Retina (tissue), 1 donor: ENCODE data around the gene BPIFB6.

Experiments used
- DNase-seq: peaks from one replicate; pipeline ENCODE4 v3.0.0-alpha.2; 2016

The BPIFB6 gene

DNA sequence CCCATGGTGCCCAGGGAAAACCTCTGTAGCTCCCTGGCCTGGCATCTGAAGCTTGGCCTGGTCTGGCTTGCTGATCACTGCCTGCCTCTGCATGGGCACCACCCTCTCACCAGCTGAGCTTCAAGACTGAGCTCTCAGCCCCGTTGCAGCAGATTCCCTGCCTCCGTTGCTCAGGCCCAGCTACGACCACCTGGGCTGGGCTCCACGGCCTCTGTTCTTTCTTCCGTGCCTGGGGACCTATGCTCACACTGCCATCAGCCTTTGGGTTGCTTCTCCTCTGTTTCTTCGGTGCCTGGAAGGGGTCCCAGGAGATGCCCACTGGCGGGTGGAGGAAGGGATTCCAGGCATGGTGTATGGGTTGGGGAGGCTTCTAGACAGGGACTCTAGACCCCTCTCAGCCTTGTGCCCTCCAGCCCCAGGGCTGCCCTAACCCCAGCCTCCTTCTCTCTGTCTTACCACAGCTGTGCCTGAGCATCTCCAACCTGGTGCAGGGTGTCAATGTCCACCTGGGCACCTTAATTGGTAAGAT, 14.8 kb upstream of the BPIFB6 start:
- DNase-seq: no peak

DNA sequence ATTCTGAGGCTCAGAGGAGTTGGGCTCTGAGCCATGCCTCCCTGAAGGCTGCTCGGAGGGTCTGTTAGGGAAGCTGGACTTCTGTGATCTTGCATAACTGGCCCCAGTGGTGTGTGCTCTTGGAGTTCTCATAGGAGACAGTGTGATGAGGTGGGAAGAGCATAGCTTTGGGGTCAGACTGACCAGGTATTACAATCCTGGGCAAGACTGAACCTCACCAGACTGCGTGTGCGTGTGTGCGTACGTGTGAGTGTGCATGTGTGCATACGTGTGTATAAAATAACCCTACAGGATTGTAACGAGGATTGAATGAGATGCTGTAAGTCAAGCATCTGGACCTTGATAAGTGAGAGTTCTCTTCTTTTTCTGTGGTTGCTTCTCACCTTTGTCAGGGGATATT, 13.9 kb upstream of the BPIFB6 start:
- no peak for DNase-seq

DNA sequence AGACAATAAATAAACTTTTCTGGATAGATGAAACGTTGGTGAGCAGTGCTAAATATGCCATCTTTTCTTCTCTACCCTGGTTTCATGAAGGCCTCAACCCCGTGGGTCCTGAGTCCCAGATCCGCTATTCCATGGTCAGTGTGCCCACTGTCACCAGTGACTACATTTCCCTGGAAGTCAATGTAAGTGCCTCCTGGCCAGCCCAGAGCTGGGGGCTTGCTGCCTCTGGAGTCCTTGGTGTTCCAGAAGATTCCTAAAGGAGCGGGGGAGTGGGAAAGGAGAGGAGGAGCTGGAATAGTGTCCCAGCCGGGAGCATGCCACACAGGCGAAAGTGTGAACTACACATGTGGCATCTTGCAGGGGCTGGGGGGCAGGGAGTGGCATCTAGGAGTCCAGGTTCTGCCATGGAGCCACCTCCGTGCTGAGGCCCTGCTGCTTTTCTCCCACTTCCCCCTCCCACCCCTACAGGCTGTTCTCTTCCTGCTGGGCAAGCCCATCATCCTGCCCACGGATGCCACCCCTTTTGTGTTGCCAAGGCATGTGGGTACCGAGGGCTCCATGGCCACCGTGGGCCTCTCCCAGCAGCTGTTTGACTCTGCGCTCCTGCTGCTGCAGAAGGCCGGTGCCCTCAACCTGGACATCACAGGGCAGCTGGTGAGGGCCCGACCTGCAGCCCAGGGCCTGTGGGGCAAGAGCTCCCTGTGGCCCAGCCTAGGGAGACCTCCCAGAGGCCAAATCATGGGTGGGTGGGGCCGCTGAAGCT, 13.1 kb upstream of the BPIFB6 start:
- DNase-seq: no peak

DNA sequence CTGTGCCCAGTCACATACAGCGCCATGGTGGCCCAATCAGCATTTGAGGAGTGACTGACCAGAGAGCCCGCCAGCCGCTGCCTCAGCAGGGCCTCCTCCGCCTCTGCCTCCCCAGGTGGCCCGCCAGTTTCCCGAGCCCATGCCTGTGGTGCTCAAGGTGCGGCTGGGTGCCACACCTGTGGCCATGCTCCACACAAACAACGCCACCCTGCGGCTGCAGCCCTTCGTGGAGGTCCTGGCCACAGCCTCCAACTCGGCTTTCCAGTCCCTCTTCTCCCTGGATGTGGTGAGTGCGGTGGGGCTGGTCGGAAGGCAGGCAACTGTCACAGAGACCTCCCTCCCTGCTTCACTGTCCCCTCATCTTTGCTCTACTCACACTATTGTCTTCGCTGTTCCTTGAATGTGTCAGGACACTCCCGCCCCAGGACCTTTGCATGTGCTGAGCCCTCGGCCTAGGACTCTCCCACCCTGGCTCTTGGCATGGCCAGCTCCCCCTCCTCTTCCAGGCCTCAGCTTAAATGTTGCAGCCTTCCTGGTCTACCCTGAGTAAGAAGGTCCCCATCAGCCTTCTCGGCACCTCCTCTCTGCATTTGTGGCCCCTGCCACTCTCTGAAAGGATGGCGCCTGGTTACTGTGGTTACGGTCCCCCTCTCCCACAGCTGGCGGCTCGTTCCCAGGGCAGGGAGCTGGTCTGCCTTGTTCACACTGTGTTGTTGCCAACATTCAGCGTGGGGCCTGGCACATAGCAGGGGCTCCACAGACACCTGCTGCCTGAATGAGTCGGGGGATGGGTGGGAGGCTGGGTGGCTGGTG, 11.8 kb upstream of the BPIFB6 start:
- DNase-seq: no peak

DNA sequence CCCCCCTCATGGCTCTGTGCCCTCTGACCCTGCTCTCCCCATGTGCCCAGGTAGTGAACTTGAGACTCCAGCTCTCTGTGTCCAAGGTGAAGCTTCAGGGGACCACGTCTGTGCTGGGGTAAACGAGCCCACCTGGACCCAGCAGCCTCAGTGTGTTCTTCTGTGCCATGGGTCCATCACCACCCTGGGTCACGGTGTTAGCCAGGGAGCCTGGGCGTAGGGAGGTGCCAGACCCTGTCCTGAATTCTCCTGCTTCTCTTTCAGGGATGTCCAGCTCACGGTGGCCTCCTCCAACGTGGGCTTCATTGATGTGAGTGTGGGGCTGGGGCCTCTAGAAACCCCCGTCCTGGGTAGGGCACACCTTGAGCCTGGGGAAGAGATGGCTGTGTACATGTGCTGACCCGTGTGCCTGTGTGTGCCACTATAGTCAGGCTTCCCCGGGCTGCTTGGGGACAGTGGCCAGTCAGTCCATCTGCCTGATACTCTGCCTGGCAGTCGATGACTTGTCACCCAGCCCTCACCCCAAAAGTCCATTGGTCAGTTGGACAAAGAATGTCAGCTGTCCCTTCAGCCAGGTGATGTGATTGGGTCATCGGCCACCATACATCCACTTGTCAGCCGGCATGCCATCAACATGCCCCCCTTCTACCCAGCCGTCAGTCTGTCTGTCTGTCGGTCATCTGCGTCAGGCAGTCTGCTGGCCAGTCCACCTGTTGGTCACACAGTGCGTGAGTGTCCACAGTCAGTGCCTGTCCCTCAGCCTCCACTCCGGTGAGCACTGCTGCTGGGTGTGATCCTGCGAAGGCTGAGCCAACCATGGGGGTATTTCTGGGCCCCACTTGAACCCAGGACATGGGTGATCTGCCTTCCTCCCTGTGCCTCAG, 10.9 kb upstream of the BPIFB6 start:
- no peak for DNase-seq

DNA sequence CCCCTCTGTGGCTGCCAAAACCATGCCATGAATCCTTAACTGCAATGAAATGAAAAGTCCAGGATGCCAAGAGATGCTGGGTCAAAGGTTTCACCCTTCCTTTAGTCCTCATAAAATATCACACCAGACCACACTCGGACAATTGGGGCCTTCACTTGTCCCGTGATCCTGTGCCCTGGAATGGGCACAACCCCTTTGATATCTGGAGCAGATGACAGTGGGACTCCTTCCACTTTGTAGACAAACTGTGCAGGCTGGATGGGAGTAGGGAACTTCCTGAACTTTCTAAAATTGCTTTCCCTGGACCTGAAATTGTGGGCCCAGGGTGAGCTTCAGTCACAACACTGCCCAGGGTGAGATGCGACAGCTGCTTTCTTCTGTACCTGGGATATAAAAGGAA, 9.6 kb upstream of the BPIFB6 start:
- DNase-seq: no peak

DNA sequence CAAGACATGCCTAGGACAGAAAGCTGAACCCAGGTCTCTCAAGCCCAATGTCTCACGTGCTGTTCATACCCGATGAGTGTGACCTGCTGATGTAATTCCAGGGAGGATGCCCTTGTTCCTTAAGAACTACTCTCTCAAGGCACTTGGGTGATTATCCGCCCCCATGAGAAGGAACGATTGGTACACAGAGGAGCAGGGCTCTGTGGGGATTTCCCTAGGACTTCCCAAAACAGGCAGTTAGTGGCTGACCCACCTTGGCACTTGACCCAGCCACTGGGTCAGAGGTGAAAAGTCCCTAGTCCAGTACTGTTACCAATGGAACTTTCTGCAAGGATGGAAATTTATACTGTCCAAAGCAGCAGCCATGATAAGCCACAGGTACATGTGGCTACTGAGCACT, 9.2 kb upstream of the BPIFB6 start:
- DNase-seq: no peak

DNA sequence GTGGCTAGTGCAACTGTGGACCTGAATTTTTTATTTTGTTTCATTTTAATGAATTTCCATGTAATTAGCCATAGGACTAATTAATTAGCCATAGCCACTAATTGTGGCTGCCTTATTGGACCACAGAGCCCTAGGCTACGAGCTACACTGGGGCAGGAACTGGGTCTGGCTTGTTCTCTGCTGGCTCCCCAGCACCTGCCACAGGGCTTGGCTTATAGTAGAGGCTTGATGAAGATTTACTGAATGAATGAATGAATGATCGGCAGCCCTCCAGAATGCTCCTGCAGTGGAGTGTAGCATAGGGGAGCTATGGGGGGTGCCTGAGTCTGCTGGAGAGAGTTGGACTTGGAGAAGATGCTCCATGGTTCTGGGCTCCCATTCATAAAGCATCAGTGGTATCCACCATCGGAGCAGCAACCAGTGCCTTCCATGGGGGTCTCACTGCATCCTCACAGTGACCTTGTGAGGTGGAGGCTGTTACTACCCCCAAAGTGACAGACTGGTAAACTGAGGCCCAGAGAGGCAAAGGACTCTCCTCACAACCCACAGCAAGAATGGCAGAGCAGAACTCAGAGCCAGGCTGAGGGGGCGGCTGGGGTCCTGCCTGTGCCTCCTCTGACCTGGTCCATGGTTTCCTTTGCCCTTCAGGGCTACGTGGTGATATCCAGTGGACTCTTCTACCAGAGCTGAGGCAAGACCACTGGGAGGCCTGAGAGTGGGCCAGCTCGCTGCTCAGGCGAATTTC, 8.6 kb upstream of the BPIFB6 start:
- no peak for DNase-seq

DNA sequence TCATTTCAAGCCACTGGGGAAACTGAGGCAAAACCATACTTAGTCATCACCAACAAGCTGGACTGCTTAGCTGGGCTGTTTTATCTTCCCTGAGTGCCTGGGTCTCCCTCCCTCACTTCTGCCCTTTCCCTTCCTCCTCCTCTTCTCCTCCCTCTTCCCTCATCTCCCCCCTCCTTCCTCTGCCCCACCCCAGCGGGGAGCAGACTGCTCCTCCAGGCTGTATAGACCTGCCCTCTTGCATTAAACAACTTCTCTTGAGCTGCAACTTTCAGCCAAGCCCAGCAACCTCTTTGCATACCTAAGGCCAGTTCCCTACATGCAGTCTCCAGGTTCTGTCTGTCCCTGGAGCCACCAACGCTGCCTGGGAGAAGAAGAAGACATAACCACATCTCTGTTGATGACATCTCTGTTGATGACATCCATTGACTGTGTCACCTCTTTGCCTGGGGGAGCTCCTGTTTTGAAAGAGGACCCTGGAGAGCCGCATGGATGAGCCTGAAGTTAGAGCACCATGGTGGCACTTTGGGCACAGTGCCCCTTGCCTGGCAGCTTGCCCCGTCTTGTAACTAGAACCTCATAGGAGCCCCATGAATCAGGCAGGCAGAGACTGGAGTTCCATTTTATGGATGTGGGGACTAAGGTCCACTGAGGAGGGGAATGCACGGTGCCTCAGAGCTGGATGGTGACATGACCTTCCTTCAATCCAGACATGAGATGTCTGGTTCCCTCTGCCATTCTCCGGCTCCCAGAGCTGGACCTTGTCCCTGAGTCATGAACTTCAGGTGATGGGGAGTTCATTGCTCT, 7.8 kb upstream of the BPIFB6 start:
- DNase-seq: no peak

DNA sequence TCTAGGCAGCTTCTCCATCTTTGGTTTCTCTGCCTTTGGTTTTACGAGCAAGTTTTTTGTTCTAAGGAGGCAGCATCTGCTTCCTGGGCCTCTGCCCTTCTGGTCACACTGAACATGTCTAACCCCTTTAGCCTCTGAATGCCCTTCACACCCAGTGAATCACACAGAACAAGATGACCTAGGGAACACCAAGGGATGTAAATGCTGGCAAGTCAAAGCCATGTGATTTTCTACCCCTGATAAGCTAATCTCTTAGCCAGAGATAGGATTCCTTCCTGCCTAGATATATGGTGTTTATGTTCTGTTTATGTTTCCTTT, 7.2 kb upstream of the BPIFB6 start:
- DNase-seq: no peak

DNA sequence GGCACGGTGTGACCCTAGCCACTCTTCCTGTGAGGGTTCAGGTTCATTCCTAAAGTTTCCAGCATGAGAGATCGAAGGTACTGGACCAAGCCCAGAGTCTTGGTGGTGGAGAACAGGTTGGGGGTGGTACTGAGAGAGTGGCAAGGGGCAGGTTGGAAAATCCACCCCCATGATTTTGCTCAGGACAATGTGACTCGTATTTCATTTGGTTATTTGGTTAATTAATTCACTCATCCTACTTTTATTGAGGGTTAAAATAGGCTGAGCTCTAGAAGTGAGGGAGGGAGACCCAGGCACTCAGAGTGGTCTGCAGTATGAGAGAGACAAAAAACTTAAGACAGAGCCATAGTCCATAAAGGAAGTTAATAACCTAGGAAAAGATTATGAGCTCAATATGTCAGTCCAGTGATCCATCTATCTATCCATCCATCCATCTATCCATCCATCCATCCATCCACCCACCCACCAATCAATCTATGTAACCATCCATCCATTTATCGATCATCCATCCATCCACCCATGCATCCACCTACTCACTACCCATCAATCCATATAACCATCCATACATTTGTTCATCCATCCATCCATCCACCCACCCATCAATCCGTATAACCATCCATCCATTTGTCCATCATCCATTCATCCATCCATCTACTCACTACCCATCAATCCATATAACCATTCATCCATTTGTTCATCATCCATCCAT, 6.7 kb upstream of the BPIFB6 start:
- no peak for DNase-seq

DNA sequence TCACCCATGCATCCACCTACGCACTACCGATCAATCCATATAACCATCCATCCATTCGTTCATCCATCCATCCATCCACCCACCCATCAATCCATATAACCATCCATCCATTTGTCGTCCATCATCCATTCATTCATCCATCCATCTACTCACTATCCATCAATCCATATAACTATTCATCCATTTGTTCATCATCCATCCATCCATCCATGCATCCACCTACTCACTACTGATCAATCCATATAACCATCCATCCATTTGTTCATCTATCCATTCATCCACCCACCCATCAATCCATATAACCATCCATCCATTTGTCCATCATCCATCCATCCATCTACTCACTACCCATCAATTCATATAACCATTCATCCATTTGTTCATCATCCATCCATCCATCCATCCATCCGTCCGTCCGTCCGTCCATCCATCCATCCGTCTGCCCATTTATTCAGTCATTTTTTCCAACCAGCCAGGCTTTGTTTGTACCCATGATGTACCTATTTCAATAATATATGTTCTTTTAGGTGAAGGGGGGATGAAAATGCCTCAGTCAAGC, 6.1 kb upstream of the BPIFB6 start:
- no peak for DNase-seq

DNA sequence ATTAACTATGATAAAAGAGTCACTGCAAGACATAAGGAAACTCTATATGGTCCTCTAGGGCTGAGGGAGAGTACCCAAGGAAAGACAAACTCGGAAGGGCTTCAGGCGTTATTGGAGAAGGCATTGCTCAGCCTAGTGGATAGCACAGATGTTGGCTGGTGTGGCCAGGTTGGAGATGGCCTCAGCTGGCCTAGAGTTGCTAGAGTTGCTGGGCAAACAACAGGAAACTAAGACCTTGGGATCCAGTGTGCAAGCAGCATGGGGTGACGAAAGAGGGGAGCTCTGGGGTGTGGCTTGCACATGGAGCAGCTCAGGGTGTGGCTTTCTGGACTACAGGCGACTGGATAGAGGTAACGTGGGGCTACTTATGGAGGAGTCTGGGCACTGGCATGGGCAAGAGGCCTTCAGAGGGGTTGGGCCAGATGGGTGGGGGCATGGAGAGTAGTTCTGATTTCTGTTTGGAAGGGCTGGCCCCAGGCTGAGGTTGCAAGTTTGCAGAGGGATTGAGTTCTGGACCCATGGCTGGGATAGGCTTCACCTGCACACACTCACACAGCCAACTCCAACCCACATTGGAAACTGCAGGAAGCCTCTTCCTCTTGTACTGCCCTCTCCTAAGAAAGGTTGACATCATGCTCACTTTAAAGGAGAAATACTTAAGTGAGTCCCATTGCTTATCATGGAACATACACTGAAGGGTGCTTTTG, 5.2 kb upstream of the BPIFB6 start:
- no peak for DNase-seq

DNA sequence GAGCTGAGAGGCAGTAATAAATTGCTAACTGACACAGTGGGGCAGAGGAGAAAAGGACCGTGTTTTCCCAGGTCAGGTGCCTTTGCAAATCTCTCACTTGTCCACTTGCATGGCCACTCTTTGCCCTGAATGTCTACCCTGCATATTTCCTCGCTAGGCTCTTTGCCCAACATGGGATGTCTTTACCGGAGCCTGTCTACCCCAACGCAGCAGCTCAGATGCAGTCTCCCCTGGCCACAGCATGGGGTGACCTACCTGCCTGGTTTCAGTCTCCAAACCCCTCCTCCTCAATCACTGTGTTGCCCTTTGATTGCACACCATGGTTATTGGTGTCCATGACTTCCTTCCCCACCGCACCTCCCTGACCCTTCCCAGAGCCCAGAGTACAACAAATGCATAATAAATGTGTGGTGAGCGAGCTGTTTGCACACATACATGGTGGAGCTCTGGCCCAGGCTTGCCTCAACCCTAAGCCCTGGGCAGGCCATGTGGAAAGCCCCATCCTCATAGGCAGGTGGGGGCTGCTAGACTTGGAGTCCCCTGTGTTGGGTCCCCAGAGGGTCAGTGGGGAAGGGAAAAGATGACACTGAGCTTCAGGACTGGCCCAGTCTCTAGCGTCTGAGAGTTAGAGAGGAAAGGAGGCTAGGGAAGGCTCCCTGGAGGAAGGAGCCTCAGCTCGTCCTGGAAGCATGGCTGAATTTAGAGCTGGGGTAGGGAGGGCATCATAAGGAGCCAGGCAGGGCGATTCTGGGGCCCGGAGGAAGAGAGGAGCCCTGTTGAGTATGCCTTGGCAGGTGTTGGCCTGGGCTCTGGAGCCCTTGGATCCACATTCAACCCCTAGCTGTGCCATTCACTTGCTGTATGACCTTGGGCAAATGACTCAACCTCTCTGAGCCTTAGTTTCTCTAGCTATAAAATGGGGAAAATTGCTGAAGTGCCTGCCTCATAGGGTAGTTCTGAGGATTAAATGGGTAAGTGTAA, 4.4 kb upstream of the BPIFB6 start:
- no peak for DNase-seq

DNA sequence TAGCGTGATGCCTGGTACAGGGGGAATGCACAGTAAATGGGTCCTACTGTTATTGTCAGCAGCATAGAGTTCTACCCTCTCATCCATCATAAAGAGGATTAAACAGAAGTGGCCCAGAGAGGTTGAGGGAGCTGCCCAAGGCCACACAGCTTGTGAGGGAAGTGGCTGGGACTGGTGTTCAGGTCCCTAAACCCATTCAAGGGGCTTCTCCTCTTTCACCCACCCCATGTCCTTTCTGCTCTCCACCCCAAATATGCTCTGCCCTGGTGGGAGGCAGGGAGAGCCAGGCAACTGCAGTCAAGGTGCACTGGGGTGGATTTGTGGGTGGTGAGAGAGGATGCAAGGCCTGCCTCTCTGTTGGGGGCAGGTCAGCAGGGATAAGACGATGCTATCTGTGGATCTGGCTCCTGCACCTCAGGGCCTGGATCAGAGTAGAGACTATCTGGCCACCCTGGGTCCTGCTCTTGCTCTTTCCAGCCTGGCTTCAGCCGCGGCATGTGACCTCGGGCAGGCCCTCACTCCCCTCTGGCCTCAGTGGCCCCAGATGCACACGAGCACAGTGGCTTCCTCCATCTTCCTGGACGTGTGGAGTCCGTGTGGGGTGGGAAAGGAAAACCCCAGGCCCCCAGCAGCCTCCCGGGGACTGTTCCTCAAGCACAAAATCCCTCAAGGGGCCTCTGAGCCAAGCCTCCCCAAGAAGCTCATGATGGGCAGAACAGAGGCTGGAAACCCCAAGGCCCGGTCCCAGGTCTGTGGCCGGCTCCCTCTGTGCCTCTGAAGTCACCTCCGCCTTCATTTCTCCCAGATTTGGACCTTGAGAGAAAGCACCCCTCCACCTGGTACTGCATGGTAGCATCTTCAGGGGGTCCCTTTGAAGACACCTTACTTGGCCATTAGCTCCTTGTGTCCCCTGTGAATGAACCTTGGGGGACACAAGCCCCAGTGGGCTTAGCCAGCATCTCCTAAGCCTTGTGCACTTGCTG, 3.4 kb upstream of the BPIFB6 start:
- no peak for DNase-seq

DNA sequence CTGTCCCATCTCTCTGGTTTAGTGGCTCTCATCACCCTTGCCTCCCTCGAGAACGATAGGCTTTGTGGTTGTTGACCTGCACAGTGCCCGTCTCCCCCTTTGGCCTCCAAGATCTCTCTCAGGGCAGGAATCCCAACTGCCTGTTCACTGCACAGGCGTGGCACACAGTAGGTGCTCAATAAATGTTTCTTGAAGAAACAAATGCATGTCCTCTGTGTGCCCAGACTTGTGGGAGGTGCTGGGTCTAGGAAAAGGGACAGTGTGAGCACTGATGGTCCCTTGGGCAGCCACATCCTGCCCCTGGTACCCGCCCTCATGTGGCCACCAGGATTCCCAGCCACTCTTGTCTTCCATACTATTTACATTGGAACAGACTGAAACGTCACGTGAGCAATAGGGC, 2.6 kb upstream of the BPIFB6 start:
- no peak for DNase-seq

DNA sequence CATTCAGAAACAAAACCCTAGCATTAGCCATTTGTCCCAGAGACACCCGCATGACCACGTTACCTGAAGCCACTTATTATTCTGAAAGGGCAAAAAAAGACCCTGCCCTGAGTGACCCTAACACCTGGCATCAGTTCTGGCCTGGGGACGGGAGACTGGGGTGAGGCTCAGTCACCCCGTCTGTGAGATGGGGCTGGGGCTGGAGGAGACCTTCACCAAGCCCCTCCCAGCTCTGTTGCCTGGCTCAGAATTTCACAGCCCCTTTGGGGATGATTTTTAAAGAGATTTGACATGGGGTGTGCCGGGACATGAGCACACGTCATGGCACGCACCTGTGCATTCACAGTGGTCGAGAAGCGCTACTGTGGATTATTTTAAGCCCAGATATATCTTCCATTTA, 1.4 kb upstream of the BPIFB6 start:
- no peak for DNase-seq

DNA sequence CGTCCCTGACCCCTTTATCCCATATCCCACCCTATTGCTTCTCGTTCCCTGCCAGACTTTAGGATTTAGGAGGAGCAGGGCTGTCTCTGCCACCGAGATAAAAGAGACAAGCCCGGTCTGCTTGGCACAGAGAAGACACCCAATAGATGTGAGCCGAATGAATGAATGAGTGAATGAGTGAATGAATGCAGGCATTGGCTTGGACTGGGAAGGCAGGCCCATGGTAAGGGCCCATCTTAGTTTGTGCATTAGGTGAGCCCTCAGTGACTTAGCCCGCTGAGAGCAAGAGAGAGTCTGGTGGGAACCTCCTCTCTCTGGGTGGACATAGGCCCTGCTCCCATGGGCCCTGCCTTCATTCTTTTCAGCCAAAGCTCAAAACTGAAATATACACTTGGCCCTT, 879 bp upstream of the BPIFB6 start:
- DNase-seq: no peak
